HG03280 (cell line): ENCODE results near the gene PDRG1.

Experiments
- ATAC-seq: cut with Tn5 transposase; IDR thresholded peaks from one replicate; pipeline ENCODE4 v1.9.1; 2021; ENCODE audit warnings: mild to moderate bottlenecking, moderate library complexity; ENCODE audit not compliant: unreplicated experiment

PDRG1 gene

GRCh38 chr20:31909253-31910070 is 42.4 kb downstream of the PDRG1 start:
- no peak for ATAC-seq

- ATAC-seq: no peak
These were observed 43.4 kb downstream of the PDRG1 start for GRCh38 chr20:31908424-31908823.

DNA sequence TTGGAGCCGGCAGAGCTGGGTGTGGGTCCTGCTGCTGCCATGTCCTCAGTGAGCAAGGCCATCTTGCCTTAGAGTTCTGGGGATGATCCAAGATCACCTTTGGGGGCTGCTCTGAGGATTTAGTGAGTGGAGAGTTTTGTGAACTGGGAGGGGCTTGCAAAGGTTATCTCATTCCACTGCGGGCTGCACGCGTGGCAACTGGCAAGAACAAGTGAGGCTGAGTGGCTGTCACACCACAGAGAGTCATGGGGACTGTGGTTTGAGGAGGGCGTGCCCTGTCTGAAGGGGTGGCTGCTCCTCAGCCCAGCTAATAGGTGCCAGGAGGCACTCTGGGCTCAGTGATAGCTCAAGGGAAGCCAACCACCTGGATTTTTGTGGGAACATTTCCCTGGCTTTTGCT is 43.8 kb downstream of the PDRG1 start:
- no peak for ATAC-seq

GRCh38 chr20:31907046-31907445 is 44.8 kb downstream of the PDRG1 start:
- ATAC-seq: no peak

DNA sequence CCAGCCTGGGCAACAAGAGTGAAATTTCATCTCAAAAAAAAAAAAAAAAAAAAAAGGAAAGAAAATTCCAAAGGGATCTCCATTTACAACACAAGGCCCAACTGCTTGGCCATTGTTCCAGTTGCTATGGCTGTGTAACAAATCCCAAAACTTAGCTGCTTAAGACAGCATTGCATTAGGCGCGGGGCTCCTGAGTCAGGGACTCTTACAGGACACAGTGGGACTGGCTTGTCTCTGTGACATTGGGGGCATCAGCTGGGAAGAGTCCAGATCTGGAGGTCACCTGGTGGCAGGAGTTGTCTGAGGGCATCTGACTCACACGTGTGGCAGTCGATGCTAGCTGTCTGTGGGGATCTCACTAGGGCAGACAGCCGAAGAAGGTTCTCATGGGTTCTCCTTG is 45.8 kb downstream of the PDRG1 start:
- no peak for ATAC-seq

DNA sequence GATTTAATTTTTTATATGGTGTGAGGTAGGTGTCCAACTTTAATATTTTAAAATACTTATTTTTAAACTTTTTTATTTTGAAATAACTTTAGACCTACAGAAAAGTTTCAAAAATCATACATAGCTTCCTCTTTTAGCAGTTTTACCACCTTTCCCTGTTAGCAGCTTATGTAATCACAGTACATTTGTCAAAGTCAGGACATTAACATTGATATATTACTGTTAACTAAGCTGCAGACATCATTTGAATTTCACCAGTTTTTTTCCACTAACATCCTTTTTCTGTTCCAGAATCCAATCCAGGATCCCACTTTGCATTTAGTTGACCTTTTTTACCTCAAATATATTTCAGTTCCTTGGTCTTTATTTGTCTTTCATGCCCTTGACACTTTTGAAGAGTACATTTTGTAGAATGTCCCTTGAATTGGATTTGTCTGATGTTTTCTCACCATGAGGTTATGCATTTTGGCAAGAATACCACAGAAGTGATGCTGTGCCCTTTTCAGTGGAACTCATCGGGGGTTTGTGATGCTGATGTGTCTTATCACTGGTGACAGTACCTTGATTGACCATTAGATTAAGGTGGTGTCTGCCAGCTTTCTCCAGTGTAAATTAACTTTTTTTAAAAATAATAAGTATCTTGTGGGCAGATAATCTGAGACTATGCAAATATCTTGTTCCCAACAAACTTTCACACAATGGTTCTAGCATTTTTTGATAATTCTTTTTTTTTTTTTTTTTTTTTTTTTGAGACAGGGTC is 48.0 kb downstream of the PDRG1 start:
- no peak for ATAC-seq

DNA sequence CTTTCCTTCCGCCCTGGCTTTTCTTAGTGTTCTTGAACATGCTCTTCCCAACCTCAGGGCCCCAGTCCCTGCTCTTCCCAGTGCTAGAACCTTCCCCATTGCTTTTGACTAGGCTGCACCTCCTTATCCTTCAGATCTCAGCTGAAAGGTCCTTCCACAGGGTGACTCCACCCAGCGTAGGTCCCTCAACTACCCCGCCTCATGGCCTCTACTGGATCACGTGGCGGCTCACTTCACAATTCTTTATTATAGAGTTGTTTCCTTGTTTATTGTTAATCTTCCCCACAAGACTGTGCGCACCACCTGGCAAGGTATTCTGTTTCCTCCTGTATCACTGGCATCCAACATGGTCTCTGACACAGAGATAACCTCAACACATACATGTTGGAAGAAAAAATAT is 50.2 kb downstream of the PDRG1 start:
- no peak for ATAC-seq

- no peak for ATAC-seq
These were observed 54.3 kb downstream of the PDRG1 start for GRCh38 chr20:31897541-31897940.

DNA sequence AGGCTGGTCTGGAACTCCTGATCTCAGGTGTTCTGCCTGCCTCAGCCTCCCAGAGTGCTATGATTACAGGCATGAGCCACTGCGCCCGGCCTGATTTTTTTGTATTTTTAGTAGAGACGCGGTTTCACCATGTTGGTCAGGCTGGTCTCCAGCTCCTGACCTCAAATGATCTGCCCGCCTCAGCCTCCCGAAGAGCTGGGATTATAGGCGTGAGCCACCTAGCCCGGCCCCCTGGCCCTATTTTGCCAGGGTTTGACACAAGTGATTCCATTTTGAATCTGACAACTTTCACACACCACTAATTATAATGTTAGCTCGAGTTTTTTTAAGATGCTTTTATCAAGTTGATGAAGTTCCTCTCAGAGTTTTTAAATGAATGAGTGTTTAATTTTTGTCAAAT is 55.8 kb downstream of the PDRG1 start:
- no peak for ATAC-seq

GRCh38 chr20:31894980-31895675 is 56.7 kb downstream of the PDRG1 start:
- peak; percentile 89 for ATAC-seq
